HL-60 (cell line): ENCODE data around the gene FBLN7.

Source experiments
- DNase-seq, 2 experiments: peaks; one replicate each; pipeline ENCODE4 v3.0.0-alpha.2; 2010 to 2020; ENCODE audit warnings: low read depth in 1 of 2, low spot score in 1 of 2
- H3K27ac ChIP-seq: fragments of 250-450 bp; sonication (Bioruptor Pico); replicated peaks from 2 replicates; pipeline ENCODE4 v1.5.1; 2020; ENCODE audit warnings: mild to moderate bottlenecking, moderate library complexity
- H3K27me3 ChIP-seq: fragments of 250-450 bp; sonication (Bioruptor Pico); 2 replicates; pipeline ENCODE4 v1.5.1; 2021; ENCODE audit warnings: mild to moderate bottlenecking, moderate library complexity; ENCODE audit not compliant: insufficient read depth, poor library complexity, severe bottlenecking
- H3K4me3 ChIP-seq: replicated peaks from 2 replicates; pipeline ENCODE4 v1.5.1; 2011; ENCODE audit warnings: mild to moderate bottlenecking, control low read depth, low read length; ENCODE audit not compliant: insufficient read depth
- CTCF ChIP-seq: IDR thresholded peaks from one replicate; pipeline ENCODE4 v1.5.1; 2011; ENCODE audit warnings: low read length, control low read depth, inconsistent platforms; ENCODE audit not compliant: insufficient read depth
- GABPA ChIP-seq: IDR thresholded peaks from 2 replicates; pipeline ENCODE4 v1.6.1; 2012; ENCODE audit warnings: low read depth
- POLR2AphosphoS5 ChIP-seq: IDR thresholded peaks from 2 replicates; pipeline ENCODE4 v1.6.1; 2012; ENCODE audit warnings: low read depth
- SPI1 ChIP-seq: IDR thresholded peaks from 2 replicates; pipeline ENCODE4 v1.6.1; 2012; ENCODE audit warnings: low read depth, mild to moderate bottlenecking, borderline replicate concordance
- TF ChIP-seq, protein P1 (sequence below): IDR thresholded peaks from 2 replicates; pipeline ENCODE4 v1.6.1; 2012; ENCODE audit warnings: low read depth; ENCODE audit not compliant: insufficient replicate concordance

Gene FBLN7

DNA sequence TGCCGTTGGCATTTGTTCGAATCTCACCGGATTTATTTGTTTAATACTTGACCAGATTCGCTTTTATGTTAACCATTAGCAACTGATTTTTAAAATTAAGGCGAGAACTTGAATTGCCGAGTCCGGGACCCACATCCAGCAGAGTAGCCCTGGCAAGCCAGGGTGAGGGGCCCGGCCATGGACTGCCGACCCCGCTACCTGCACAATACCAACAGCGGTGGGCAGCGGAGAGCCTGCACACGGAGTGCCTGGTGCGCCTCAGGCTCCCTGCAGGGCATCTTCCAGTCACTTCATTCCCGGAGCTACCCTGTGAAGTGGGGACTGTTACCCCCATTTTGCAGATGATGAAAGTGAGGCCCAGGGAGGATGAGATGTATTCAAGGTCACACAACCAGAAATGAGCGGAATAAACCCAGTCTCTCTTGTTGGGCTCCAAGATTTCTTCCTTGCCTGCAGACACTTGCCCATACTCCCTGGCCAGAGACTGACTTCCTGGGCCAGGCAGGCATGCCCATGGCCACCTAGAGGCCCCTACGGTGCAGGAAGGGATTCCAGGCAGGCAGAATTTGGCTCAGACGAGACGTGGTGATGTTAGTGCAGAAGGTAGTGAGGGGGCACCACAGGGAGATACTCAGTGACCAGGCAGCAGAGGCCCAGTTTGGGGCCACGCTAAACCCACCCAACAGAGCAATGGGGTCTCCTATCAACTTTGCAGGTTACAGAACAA is 2.9 kb downstream of the FBLN7 start:
- Histone ChIP-seq H3K27me3 (peaks cover 14% of the 10 kb centered on the region), H3K4me3 (no peak overlapping the region), H3K27ac (no peak overlapping the region)
- DNase-seq, result no peak
- no peak for TF ChIP-seq SPI1
- TF ChIP-seq, protein P1, sequence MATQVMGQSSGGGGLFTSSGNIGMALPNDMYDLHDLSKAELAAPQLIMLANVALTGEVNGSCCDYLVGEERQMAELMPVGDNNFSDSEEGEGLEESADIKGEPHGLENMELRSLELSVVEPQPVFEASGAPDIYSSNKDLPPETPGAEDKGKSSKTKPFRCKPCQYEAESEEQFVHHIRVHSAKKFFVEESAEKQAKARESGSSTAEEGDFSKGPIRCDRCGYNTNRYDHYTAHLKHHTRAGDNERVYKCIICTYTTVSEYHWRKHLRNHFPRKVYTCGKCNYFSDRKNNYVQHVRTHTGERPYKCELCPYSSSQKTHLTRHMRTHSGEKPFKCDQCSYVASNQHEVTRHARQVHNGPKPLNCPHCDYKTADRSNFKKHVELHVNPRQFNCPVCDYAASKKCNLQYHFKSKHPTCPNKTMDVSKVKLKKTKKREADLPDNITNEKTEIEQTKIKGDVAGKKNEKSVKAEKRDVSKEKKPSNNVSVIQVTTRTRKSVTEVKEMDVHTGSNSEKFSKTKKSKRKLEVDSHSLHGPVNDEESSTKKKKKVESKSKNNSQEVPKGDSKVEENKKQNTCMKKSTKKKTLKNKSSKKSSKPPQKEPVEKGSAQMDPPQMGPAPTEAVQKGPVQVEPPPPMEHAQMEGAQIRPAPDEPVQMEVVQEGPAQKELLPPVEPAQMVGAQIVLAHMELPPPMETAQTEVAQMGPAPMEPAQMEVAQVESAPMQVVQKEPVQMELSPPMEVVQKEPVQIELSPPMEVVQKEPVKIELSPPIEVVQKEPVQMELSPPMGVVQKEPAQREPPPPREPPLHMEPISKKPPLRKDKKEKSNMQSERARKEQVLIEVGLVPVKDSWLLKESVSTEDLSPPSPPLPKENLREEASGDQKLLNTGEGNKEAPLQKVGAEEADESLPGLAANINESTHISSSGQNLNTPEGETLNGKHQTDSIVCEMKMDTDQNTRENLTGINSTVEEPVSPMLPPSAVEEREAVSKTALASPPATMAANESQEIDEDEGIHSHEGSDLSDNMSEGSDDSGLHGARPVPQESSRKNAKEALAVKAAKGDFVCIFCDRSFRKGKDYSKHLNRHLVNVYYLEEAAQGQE, result no peak
- no peak for TF ChIP-seq CTCF
- TF ChIP-seq GABPA, result no peak
- TF ChIP-seq POLR2AphosphoS5, result no peak

DNA sequence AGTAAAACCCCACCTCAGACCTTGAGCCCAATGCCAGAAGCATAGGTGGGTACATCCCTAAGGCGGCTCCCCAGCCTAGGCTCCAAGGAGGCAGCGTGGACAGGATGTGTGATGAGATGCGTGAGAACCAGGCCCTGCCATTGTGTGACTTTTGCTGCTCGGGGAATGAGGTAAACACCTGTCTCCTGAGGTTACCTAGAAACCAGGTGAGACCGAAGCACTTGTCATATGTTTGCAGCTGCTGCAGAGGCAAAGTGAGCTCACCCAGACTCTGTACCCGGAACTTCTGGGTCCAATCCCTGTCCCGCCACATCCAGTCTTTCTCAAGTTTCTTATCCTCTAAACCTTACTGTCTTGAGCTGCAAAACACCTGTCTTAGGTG is 3.4 kb downstream of the FBLN7 start:
- TF ChIP-seq SPI1 (no peak), CTCF (no peak), GABPA (no peak), POLR2AphosphoS5 (no peak)
- TF ChIP-seq, protein P1, result no peak
- peaks cover 14% of the 10 kb centered on the region for H3K27me3 ChIP-seq
- no peak for DNase-seq
- no peak overlapping the region for H3K27ac ChIP-seq
- H3K4me3 ChIP-seq, result no peak overlapping the region

GRCh38 chr2:112142525-112143078 is 4.4 kb downstream of the FBLN7 start:
- TF ChIP-seq GABPA, result no peak
- TF ChIP-seq CTCF, result no peak
- TF ChIP-seq SPI1, result no peak
- TF ChIP-seq POLR2AphosphoS5, result no peak
- TF ChIP-seq, protein P1, result no peak
- Histone ChIP-seq H3K4me3 (no peak overlapping the region), H3K27ac (no peak overlapping the region), H3K27me3 (peaks cover 11% of the 10 kb centered on the region)
- no peak for DNase-seq
